RKO (cell line): ENCODE results near the gene SLC7A1.

Experiments
- DNase-seq: peaks from one replicate; pipeline ENCODE4 v3.0.0-alpha.2; 2016; ENCODE audit warnings: low spot score

The SLC7A1 gene

DNA sequence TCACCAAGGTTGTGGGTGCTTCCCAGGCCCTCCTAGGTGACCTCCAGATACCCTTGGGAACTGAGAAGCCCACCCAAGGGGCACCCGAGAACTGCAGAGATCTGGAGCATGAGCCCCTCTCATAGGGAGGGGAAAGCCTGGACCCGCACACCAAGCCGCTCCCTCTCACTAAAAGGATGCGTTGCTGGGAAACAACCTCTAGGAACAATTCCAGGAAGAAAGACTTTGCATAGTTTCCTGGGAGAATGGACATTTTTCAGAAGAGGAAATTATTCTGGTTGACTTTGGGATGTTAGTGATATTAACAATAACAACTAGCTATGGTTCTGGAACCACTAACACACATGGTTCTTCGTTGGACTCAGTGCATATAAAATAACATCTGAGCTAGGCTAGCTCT is 64.6 kb downstream of the SLC7A1 start:
- DNase-seq = no peak

- no peak for DNase-seq
These were observed 65.7 kb downstream of the SLC7A1 start for GRCh38 chr13:29529754-29530153.

- DNase-seq = no peak
These were observed 67.6 kb downstream of the SLC7A1 start for GRCh38 chr13:29527916-29528315.

DNA sequence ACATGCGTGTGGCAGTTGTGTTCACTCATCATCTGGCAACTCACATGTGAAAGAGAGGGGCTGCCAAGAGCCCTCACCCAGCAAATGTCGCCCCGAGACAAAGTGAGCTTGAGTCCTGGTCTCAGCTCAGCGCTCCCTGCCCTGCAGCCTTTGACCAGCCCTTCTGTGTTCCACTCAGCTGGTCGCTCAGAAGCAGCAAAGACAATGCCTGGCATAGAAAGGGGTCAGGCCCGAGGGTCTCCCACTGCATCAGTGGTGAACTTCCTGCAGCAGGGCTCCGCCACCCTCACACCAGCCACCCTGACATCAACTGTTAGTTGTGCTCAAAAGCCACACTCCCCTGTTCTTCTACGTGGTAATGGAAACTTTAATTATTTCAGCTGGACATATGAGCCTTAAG is 68.0 kb downstream of the SLC7A1 start:
- DNase-seq = no peak

DNA sequence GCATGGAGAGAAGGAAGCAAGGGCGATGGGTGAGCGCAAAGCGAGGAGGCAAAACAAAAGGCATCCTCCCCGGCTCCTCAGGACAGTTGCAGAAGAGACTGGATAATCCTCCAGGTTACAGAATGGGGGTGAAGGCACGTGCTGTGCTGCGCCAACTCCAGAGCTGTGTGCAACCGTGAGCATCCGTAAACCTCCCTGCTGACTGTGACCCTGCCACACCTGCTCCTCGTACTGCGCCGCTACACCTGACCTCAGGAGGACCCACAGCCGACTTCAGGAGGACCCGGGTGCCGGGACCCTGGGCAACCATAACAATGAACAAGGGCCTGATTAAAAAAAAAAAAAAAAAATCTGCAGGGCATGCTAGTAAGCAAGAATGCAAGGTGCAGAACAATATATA is 68.7 kb downstream of the SLC7A1 start:
- DNase-seq = no peak

DNA sequence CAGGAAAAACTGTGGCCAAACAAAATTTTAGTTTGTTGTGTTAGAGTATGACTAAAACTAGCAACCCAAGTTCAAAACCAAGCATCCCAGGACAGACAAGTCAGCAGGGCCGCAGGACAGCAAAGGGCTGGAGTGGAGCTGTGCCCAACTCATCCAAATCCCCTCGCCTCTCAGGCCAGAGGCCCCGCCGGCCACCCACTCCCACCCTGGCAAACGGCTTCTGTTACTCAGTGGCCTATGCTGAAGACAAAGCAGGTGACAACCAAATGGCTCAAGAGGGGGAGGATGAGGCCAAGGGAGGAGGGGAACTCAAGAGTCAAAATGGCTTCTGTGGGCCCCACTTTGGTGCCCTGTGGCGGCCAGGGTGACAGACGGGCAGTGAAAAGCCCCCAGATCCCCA is 69.7 kb downstream of the SLC7A1 start:
- DNase-seq = no peak

DNA sequence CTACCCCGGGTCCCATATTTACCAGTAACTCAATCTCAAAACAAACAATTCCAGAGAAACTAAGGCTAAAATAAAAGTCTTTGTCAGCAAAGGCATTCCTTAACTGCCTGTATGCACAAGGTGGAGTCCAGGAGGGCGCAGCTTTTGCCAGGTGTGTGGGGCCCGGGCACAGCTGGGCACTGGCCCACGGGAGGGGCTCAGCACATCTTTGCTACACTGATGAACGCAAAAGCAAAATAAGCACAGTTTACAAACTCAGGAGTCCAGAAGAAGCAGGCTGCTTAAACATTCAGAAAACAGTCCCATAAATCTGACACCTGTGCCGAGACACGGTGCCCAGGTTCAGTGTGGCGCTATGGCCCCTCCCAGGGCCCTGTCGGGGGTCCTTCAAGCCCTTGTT is 70.8 kb downstream of the SLC7A1 start:
- no peak for DNase-seq

DNA sequence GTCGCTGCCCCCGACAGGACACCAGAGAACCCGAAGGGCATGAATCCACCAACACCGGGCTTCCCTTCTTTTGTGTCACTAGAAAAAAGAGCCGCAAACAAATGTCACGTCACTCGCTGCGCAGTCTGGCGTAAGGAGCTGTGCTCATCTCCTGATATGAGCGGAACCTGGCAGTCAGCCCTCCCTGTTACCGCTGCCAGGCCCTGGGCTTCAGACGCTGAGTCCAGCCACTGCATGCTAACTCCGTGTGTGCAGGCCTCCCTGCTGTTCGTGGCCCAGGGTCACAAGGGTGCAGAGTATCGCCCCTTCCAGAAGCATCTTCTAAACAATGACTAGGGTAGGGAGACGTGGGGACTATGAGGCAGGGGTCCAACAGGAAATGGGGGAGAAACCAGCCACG is 71.3 kb downstream of the SLC7A1 start:
- DNase-seq = no peak

- DNase-seq = no peak
These were observed 72.1 kb downstream of the SLC7A1 start for GRCh38 chr13:29523199-29523961.

DNA sequence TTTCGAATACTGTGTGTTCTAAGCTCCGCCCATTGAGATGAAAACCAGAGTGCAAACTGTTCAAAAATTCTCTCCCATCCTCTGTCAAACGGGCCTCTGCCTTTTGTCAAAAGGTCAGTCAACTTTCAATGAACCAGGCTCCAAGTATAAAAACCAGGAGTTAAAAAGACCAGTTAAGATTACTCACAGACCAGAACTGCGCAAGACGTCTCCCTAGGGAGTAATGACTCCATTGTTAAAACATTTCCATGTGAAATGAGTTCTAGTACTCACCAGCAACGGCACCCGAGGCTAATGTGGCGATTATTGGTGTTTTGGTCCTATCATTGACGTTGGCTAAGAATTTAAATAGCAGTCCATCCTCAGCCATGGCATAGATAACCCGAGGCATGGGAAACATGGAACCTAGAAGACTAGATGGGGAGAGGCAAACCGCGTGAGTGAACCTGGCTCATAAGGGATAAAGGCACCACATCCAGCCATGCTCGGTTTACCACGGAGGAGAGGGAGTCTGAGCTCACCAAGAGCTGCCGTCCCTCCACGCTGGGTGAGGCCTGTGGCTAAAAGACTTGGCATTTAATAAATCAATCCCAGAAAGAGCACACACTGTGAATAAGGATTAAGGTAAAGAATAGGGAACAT is 73.3 kb downstream of the SLC7A1 start:
- DNase-seq = no peak

GRCh38 chr13:29521336-29521735 is 74.2 kb downstream of the SLC7A1 start:
- DNase-seq = no peak

- DNase-seq = no peak
These were observed 74.8 kb downstream of the SLC7A1 start for GRCh38 chr13:29520671-29521070.

DNA sequence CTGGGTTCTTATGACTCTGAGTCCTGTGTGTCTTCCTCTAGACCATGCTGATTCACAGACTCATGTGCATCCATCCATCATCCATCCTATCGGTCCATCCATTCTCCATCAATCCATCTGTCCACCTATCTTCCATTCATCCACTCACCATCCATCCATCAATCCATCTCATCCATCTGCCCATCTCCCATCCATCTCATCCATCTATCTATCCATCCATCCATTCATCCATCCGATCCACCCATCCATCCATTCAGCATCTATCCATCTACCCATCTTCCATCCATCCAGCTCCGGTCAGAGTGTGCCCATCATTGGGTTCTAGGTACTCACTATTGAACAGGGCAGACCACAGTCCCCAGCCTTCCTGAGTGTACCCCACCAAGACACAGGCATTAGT is 75.6 kb downstream of the SLC7A1 start:
- no peak for DNase-seq

DNA sequence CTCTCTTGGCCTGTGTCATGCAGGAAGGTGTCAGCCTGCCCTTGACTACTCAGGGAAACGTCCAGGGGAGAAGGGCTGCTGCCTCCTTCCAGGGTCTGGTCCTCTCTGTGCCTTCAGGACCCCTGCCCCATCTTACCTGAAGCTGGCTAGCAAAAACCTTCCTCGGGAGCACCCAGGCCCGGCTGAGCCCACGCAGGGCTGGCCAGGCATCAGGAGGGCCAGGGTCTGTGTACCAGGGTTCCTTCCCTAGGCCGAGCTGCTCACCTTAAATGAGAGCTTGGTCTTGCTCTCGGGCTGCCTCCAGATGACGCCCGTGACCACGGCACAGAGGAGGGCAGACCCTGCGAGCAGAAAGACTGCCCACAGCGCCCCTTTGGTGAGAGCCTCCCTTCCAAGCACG is 78.6 kb downstream of the SLC7A1 start:
- DNase-seq = no peak

GRCh38 chr13:29516012-29516411 is 79.5 kb downstream of the SLC7A1 start:
- no peak for DNase-seq

DNA sequence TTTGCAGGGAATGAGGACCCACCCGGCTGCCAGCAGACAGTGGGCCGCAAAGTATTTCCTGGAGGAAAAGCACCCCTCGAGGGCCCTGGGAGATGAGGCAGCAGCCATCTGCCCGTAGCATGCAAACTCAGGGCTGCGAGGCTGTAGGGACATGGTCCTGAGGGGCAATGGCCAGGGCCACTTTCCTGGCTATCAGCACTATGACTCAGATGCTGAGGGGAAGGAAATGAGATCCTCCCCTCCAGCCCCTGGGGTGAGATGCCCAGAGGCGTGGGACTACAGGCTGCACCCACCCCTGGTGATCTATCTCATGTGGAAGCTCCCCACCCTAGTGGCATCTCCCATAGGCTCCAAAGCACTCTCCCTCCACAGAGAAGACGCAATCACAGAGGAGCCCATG is 80.1 kb downstream of the SLC7A1 start:
- DNase-seq = no peak

DNA sequence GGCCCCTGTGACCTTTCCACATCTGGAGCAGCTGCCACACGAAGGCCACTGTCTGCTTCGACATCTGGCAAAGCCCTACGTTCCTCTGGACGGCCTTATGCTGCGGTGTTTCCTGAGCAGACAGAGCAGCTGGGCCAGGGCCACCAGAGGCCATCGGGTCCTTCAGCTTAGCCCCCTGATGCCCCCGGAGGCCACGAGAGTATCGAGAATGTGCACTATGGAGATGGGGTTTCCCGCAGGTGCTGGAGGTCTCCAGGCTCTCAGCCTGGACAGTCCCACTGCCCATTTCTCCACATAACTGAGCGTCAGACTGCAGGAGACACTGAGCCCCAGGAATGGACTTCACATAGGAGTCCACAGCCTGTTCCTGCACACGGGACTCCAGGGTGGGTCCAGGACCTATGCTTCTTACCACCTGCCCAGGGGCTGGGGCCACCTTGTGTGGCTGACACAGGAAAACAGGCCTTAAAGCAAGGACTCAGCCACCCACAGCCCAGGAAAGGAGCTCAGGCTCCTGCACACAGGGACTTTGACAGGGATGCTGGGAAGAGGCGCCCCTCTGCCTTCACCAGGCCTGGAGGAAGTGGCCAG is 80.7 kb downstream of the SLC7A1 start:
- DNase-seq = no peak

- DNase-seq = no peak
These were observed 81.3 kb downstream of the SLC7A1 start for GRCh38 chr13:29513981-29514719.

DNA sequence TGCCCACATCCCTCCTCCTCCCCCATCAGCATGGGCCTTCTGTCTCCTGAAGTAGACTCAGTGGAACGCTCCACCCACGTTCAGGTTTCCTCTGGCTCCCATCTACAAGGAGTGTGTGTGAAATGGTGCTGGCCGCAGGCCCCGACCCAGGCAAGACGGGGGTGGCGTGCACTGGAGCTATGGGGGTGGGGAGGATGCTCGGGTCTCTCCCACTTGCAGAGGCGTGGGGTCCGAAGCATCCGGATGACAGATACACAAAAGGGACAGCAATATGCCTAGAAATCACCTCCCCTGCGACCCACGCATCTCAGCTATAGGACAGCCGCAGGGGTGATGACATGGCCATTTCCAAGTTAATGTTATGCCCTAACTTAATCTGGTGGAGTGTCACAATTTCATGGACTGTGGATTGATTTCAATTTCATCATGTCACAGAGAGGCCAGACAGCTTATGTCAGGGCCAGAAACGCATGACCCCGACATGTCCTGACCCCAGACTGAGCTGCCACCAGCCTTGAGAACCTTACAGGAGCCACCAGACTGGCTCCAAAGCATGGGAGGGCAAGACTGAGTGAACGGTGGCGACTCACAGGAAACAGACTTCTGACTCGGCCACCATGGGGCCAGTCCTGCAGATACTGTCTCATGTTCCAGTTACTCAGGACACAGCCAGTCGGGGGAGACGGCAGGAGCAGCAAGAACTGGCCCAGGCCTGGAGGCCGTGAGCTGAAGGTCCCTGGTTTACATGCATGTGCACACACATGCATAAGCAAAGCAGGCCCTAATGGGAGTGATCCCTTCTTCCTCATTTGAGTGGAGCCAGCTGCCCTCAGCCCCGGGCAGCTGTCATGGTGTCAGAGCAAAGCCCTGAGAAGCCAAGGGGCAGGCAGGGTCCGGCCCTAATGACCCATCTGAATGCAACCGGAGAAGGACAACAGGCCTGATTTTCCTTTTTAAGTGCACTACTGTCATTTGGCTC is 82.2 kb downstream of the SLC7A1 start:
- peak; percentile 61 for DNase-seq

- DNase-seq = no peak
These were observed 83.5 kb downstream of the SLC7A1 start for GRCh38 chr13:29511980-29512379.

- no peak for DNase-seq
These were observed 84.2 kb downstream of the SLC7A1 start for GRCh38 chr13:29511106-29511796.
